HG03095 (cell line): ENCODE results near the gene INPP5D.
A peak's percentile ranks its signal among the peaks of the same experiment; 100 is the strongest.
"Not testable (repeated sequence)": the region's sequence is repeated elsewhere in the genome, so short reads cannot be mapped to it uniquely, and the experiment has no call there.

Experiments
- ATAC-seq: cut with Tn5 transposase; IDR thresholded peaks from one replicate; pipeline ENCODE4 v1.9.1; 2021; ENCODE audit warnings: moderate library complexity; ENCODE audit not compliant: unreplicated experiment

Gene INPP5D

GRCh38 chr2:233059797-233060500 lies at the start of gene INPP5D:
INPP5D (plus strand) TSS chr2:233060342; CDS start chr2:233060479, 137 bp downstream.
- ATAC-seq, result peak; percentile 27

- ATAC-seq, result no peak
Measured at GRCh38 chr2:233010569-233011267, 49.4 kb upstream of the INPP5D start.

GRCh38 chr2:233011268-233011650 lies 48.9 kb upstream of the INPP5D start:
- no peak for ATAC-seq

DNA sequence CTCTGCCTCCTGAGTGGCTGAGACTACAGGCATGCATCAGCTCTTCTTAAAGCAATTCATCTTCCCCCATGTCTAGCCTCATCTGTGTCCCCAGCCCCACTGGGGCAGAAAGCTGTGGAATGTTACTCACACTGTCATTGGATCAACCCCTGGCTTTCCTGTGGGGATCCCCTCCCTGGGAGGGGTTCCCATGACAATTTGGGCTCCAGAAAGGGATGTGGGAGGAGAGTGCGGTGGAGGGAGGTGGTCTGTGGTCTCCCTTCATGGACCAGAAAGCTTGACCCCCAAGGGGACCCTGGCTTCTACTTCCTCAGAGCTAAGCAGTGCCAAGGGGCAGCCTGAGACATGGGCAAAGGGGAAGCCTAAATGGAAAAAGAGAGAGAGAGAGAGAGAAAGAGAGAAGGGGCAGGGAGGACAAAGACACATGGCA lies 48.4 kb upstream of the INPP5D start:
- no peak for ATAC-seq

- no peak for ATAC-seq
Measured at GRCh38 chr2:233012301-233012971, 47.7 kb upstream of the INPP5D start.

GRCh38 chr2:233013027-233013461 lies 47.1 kb upstream of the INPP5D start, which contains the start of gene NGEF:
NGEF (minus strand) TSS chr2:233013256; CDS start chr2:232974890, 38,366 bp downstream.
- ATAC-seq, result no peak

DNA sequence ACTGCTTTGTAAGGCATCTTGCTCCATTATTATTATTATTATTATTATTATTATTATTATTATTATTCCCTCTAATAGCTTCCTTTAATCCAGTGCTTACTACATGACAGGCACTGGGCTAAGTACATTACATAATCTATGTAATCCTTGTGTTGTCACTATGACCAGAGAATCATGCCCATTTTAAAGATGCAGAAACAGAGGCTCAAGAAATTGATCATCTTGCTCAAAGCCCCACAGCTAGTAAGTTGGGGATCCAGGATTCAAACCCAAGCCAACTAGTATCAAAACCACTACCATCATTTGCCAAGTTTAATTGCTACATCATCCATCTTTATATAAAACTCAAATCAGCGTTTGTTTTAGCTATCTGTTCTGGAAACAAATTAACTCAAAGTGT lies 46.5 kb upstream of the INPP5D start:
- ATAC-seq, result no peak

DNA sequence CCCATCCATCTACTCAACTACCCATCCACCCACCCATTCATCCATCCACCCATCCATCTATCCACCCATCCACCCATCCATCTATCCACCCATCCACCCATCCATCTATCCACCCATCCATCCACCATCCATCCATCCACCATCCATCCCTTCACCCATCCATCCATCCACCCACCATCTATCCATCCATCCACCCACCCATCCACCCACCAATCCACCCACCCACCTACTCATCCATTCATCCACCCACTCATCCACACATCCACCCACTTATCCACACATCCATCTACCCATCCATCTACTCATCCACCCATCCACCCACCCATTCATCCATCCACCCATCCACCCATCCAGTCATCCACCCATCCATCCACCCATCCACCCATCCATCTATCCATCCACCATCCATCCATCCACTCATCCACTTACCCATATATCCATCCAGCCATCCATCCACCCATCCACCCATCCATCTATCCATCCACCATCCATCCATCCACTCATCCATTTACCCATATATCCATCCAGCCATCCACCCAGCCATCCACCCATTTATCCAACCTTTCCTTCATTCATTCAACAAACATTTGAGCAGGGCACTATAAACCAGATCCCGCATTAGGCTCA lies 45.0 kb upstream of the INPP5D start:
- no peak for ATAC-seq

- ATAC-seq, result no peak
Measured at GRCh38 chr2:233017947-233018346, 42.2 kb upstream of the INPP5D start.

GRCh38 chr2:233019610-233020009 lies 40.5 kb upstream of the INPP5D start:
- not testable (repeated sequence) for ATAC-seq

DNA sequence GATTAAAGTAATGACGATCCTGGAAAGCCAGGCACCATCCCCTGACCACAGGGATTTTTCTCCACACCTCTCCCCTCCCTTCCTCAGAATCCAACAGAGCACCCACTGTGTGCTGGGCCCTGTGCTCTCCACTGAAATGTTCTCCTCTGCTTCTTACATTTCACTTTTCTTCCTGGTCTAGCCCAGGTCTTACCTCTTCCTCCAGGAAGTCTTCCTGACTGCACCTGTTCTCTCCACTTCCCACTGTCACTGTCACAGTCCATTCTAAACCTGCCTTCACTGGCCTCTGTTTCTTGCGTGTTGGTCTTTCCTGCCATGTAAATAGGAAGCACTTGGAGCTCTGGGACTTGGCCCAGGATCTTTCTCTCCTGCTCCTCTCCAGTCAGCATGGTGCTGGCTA lies 39.7 kb upstream of the INPP5D start:
- no peak for ATAC-seq

DNA sequence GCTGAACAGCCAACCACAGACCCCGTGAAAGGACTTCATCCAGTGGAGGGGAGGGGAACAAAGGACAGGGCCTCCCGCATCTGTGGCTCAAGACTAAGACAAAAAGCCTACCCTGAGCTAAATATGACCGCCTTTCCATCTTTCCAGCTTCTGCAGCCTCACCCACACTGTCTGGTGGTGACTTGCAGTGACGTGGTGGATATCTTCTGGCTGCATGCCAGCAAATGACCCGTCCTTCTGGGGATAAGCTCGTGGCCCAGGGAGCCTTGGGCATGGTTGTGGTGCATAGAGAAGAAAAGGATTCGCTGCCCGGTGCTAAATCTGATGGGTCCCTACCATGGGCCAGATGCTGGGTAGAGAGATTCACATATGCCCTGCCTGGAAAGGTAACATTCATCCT lies 38.4 kb upstream of the INPP5D start:
- no peak for ATAC-seq

DNA sequence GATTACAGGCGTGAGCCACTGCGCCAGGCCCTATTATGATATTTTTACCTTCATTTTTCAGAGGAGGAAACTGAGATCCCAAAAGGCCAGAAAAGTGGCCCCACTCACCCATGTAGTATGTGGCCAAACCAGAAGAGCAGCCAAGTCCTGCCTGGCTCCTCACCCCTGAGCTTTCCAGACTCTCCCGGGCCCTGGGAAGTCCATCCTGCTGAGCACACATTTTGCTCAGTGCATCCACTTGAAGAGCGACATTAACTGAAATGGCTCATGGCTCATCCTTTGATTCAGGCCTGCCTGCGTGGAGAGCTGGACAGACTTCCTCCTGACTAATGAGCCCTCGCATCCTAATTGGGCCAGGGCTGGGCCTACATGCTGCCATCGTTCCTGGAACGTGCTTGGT lies 37.6 kb upstream of the INPP5D start:
- no peak for ATAC-seq

DNA sequence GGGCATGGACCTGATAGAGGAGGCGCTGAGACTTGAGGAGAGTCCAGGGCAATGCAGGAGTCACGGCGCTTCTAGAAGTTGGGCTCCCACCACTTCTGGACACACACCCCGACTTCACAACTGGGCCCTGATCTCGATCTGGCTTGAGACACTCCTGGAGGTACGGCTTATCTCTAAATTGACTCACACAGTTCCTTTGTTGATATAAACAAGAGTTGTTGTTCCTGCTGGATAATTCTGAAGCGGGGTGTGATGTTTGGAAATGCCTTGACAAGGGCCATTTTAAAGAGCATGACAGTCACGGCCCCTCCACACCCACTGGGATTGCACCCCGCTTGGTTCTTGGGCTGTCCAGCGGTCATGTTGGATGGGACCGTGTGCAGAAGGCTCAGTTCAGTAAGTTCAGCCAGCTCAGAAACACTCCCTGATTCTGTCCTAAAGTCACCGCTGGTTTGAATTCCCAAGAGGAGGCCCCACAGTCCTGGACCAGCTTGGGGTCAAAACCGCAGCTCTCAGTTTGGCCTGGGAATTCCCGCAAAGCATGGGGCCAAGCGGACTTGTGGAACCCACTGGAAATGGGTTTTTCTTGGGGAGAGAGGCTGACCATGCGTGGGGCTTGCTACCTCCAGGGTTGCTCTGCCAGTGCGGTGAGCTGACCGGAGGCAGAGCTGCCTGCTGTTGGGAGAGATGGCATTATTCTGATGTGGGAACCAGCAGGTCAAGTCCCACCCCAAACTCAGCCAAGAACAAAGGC lies 37.0 kb upstream of the INPP5D start:
- no peak for ATAC-seq

- no peak for ATAC-seq
Measured at GRCh38 chr2:233023761-233024410, 36.3 kb upstream of the INPP5D start.

DNA sequence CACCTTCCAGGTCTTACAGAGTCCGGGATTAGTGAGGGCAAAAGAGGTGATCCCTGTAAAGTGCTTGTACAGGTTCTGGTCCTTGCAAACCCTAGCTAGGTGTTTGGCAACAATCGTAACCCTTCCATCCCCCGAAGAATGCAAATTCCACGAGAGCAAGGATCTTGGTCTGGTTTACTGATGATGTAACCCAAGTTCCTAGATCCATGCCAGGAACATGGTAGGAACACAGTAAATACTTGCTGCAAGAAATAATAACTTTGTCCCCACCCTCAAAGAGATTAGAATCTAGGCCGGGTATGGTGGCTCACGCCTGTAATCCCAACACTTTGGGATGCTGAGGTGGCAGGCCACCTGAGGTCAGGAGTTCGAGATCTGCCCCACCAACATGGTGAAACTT lies 34.4 kb upstream of the INPP5D start:
- no peak for ATAC-seq

- ATAC-seq, result no peak
Measured at GRCh38 chr2:233026198-233026813, 33.8 kb upstream of the INPP5D start.

DNA sequence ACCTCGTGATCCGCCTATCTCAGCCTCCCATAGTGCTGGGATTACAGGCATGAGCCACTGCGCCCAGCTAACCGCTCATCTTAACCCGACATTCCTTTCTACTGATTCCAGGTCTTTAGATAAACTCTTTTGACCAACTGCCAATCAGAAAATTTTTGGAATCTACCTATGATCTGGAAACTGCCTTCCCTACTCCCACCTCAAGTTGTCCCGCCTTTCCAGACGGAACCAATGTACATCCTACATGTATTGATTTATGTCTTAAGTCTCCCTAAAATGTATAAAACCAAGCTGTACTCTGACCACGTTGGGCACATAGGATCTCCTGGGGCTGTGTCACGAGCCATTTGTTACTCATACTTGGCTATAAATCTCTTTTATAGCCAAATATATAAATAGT lies 30.8 kb upstream of the INPP5D start:
- no peak for ATAC-seq

GRCh38 chr2:233031556-233032500 lies 28.3 kb upstream of the INPP5D start:
- ATAC-seq, result no peak
